HG02571 (cell line): ENCODE measurements around the gene GPR37L1.
"Not testable (repeated sequence)": the region's sequence is repeated elsewhere in the genome, so short reads cannot be mapped to it uniquely, and the experiment has no call there.

Source experiments
- ATAC-seq: cut with Tn5 transposase; IDR thresholded peaks from one replicate; pipeline ENCODE4 v1.9.1; 2021; ENCODE audit warnings: mild to moderate bottlenecking, moderate library complexity; ENCODE audit not compliant: unreplicated experiment

The GPR37L1 gene

DNA sequence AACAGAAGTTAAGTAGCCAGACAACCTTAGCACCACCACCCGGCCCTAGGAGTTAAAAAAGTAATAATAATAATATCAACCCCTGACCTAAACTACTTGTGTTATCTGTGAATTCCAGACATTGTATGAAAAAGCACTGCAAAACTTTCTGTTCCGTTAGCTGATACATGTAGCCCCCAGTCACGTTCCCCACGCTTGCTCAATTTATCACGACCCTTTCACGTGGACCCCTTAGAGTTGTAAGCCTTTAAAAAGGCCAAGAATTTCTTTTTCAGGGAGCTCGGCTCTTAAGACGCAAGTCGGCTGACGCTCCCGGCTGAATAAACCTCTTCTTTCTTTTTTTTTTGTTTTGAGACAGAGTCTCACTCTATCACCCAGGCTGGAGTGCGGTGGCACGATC is 44.3 kb downstream of the GPR37L1 start:
- not testable (repeated sequence) for ATAC-seq

DNA sequence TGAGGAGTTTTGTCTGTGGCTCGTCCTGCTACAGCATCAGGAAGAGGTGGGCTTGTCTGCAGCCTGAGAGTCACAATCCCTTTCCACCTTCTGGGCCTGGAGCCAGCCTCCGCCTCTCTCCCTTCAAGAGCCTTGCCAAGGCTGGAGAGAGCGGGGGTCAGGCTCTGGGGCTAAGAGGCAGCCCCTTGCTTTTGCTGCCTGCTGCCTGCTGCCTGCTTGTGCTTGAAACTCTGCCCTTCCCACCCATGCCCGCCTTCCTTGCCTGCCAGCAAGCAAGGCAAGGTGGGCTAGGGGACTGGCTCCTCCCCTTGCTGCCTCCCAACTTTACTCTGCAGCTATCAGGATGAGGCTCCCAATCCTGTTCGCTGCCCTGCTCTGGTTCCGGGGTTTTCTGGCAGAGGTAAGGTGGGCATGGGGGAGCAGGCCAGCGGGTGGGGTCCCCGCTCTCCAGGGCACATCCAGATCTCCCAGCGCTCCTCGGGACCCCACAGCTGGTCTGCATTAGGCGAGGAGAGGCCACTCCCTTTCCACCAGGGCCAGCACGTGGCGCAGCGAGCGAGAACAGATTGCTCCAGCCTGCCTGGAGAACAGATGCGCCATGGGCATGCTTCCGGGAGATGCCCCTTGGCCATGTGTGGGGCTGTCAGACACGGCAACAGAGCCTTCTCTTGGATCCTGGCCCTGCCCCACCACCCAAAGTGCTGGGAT is 45.1 kb downstream of the GPR37L1 start:
- ATAC-seq, result no peak

DNA sequence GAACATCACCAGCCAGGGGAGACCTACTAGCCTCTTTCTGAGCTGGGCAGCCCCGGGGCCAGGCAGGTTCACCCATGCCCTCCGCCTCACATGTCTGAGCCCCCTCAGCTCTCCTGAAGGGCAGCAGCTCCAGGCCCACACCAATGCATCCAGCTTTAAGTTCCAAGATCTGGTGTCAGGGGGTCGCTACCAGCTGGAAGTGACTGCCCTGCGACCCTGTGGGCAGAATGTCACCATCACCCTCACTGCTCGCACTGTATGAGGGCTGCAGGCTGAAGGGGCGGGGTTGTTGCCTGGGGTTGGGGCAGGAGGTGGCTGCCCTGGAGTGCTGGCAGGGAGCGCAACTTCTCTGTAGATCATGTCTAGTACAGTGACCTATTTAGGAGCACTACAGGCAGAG is 46.1 kb downstream of the GPR37L1 start:
- no peak for ATAC-seq

DNA sequence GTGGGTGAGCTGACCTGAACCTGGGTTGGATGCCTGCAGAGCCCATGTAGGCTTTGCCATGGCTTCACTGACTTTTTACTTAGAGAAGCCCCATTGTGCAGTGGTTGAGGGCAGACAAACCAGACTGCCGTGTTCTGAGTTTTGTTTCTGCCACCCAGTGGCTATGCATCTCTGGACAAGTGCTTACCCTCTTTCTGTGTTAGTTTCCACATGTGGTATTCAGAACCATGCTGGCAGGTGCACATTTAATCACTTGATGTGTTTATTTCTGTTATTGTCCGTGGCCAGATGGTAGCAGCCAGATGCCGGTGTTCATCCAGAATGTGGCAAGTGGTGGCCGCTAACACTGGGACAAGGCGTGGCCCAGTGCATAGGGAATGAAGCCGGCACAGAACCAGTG is 48.0 kb downstream of the GPR37L1 start:
- no peak for ATAC-seq

DNA sequence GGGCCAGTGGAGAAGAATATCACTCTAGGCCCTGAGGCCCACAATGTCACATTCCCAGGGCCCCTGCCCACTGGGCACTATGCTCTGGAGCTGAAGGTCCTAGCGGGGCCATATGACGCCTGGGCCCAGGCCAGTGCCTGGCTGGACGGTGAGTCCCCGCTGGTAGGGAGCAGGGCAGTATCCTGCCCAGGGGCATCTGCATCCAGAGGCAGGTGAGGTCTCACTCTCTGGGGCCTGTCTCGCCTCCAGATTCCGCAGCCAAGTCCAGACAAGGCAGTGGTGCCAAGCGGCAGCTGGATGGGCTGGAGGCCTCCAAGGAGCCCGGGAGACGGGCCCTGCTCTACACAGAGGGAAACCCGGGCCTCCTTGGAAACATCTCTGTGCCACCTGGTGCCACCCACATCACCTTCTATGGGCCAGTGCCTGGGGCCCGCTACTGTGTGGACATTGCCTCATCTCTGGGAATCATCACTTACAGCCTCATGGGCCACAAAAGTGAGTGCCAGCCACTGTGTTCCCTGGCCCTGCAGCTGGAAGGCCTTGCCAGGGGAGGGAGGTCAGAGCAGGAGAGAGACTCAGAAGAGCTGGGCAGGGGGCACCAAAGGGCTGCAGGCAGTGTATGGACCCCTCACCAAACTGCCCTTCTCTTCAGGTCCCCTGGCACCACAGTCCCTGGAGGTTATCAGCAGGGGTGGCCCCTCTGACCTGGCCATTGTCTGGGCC is 48.7 kb downstream of the GPR37L1 start:
- no peak for ATAC-seq

DNA sequence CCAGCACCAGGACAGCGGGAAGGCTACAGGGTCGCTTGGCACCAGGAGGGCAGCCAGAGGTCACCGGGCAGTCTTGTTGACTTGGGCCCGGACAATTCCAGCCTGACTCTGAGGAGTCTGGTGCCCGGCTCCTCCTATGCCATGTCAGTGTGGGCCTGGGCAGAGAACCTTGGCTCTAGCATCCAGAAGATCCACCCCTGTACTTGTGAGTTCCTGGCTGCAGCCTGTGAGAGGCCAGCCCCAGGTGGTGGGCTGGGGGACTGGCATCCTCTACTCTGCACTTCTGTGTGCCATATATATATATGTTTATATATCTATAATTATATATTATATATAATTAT is 49.3 kb downstream of the GPR37L1 start:
- no peak for ATAC-seq

DNA sequence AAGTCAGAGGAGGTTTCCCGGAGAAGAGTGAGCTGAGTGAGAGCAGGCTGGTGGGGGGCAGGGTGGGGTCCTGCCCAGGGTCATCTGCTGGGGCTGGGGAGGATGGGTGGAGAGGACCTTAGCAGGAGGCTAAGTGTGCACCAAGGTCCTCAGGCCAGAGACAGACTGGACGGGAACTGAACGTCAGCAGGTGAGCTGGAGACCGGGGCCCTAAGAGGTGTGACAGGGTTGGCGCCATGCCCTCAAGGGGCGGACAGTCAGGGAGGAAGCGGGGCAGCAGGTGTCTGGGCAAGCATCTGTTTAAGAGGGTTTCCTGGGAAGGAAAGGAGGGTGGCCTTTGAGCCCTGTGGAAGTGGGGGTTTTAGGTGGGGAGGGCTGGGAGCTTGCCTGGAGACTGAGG is 51.3 kb downstream of the GPR37L1 start:
- ATAC-seq, result no peak

DNA sequence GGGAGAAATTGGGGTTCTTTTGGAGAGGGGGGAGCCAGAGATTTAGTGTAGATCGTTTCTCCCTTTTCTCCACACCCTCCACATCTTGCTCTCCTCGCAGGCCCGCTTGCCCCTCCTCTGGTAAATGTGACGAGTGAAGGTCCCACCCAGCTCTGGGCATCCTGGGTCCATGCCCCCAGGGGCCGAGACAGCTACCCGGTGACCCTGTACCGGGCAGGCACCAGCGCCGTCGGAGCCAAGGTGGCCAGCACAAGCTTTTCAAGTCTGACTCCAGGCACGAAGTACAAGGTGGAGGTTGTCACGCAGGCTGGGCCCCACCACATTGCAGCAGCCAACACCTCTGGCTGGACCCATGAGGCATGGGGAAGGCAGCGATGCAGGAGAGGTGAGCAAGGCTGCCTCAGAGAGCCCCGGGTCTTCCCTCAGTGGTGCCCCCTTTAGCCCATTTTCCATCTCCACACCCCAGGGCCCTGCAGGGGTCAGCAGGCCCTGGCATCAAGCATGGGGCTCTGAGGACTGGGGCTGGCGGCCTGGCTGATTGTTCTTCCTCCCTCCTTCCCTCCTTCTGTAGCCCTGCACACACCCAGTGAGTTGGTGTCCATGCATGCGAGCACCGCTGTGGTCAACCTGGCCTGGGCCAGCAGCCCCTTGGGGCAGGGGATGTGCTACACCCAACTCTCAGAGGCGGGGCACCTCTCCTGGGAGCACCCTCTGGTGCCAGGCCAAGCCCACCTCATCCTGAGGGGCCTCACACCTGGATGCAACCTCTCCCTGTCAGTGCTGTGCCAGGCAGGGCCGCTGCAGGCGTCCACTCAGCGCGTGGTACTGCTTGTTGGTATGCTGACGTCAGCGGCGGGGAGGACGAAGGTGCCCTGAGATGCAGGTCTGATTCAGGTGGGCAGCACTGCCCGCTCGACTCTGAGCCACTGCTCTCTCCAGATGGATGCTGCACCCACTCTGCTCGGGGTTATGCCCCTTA is 54.5 kb downstream of the GPR37L1 start:
- ATAC-seq, result no peak

DNA sequence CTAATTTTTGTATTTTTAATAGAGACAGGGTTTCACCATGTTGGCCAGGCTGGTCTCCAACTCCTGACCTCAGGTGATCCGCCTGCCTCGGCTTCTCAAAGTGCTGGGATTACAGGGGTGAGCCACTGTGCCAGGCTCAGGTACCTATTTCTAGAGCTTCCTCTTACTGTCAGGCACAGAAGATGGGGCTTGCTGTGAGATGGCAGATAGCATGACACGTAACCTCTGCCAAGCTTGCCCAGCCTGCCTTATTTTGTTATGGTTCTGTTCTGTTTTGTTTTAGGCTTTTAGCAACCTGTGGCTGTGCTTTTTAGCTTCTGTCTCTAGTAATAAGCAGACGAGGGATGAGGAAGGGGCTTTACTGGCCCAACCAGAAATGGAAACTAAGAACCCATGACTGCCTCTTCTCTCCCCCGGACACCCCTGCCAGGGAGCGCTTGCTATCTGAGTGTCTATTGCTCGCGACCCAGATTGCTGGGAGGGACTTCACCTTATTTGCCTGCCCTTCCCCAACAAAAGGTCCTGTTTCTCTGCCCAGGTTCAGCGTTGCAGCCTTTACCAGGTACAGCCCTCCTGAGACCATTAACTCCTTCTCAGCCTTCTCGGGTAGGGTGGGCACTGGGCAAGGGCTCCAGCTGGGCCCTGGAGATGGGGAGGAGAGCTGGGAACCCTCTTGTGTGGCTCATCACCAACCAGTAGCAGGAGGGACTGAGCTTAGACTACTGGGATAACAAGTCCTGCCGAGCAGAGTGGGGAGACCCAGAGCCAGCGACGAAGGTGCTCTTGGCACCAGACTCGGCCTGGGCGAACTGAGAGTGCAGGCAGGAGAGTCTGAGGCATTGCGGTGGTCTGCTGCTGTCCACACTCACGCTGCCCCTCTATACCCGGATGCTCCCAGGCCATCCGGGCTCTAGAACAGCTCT is 57.4 kb downstream of the GPR37L1 start:
- ATAC-seq, result no peak

DNA sequence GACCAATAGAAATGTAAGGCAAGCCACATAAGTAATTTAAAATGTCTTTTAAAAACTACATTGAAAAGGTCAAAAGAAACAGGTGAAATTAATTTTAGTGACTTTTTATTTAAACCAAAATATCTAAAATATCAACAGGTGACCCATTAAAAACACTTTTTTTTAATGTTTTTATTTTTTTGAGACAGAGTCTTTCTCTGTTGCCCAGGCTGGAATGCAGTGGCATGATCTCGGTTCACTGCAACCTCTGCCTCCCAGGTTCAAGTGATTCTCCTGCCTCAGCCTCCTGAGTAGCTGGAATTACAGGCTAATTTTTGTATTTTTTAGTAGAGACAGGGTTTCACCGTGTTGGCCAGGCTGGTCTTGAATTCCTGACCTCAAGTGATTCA is 58.0 kb downstream of the GPR37L1 start:
- not testable (repeated sequence) for ATAC-seq

DNA sequence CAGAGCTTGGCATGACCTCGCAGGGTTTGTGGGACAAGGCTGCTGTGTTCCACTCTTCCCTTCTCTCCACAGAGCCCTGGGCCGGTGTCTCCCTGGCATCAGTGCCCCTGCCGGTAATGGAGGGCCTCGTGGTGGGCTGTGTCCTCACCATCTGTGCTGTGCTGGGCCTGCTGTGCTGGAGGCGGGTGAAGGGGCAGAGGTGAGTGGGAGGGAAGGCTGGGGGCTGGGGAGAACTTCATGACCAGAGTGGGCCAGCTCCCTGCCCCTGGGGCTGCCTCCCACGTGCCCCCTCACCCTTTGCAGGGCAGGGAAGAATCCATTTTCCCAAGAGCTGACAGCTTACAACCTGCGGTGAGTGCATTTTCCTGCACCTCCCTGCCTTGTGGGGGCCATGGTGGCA is 58.9 kb downstream of the GPR37L1 start:
- ATAC-seq, result no peak

DNA sequence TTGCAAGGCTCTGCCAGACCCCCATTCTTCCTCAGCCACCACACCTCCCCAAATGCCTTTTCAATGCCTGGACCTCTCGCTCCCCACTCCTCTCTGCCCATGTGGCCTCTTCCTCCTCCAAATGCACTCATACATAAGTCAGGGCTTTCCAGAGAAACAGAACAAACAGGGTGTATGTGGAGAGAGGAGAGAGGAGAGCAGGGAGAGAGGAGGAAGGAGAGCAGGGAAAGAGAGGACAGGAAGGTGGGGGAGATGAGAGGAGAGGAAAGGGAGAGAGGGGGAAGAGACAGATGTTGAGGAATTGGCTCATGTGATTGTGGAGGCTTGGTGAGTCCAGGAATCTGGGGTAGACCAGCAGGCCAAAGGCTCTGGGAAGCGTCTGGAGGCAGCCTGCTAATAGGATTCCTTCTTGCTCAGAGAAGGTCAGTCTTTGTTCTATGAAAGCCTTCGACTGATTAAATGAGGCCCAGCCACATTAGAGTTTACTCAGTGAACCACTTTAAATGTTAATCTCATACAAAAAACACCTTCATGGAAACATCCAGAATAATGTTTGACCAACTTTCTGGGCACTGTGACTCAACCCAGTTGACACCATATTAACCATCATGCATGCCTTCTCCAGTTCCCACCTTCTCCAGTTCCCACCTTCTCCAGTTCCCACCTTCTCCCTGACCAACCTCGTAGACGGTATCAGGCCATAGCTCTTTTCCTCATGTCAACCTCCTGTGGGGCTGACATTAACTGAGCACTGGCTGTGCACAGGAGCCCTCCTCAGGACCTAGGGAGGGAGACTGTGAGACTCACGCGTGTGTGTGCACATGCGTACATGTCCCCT is 59.5 kb downstream of the GPR37L1 start:
- no peak for ATAC-seq
